ENCODE results near the gene CDR2.

The CDR2 gene

DNA sequence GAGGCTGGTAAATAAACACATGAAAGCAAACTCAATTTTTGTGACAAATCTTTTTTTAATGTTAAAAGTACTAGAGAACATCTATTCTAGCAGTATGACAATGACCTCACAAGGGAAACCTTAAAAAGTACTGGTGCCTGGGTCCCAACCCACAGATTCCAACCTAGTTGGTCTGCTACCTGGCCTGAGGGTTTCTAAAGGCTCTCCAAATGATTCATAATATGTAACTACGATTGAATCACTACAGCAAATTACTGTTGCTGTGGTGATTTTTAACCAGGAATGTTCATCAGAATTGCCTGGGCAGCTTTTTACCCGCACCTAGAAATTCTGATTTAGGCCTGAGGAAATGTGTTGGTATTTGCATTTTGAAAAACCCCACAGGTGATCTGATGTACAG is 26.1 kb downstream of the CDR2 start:
- DNase-seq = no peak

DNA sequence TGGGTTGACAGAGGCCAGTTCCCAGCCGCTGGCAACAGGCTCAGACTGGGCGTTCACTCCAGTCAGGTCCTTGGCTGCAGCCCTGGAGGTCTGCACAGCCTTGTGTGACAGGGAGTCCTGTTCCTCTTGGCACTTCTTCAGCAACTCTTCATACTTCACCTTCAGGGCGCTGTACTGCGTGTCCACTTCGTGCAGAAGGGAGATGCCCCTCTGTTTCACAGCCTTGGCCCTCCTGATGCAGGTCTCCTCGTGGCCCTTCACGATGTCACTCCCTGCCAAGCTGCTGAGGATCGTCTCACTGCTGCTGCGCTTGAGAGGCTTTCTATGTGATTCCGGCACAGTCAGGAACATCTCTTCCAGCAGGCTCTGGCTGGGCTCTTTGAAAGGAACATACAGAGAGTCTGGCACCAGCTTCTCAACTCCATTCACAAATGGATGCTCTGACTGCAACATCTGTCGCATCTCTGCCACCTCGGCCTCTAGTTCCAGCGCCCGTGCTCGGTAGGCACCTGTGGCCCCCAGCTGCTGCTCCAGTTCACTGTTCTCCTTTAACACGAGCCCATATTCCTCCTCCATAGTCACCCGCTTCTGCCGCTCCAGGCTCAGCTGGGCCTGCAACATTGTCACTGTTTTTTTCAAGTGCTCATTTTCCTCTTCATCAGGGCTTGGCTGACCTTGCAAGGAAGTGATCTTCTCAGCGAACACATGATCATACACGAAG is 27.2 kb downstream of the CDR2 start:
- DNase-seq = no peak

DNA sequence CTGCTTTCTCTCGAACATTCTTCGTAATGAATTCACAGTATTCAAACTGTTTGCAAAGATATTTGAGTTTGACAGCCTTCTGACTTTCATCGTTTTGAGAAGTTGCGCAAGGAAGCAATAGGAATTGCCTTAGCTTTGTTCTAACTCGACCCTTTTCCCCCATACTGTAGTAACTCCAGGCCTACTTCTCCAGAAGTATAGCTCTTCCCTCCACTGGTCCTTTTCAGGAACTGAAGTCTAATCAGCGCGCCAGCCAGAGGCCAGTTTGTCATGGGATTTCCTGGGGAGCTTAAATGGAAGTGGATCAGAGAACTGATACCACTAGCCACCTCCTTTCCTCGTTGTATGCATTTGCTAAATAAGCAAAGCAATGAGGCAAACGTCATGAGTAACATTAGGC is 27.9 kb downstream of the CDR2 start:
- DNase-seq = no peak

- DNase-seq = no peak
Measured at GRCh38 chr16:22342082-22342481, 32.3 kb downstream of the CDR2 start.

DNA sequence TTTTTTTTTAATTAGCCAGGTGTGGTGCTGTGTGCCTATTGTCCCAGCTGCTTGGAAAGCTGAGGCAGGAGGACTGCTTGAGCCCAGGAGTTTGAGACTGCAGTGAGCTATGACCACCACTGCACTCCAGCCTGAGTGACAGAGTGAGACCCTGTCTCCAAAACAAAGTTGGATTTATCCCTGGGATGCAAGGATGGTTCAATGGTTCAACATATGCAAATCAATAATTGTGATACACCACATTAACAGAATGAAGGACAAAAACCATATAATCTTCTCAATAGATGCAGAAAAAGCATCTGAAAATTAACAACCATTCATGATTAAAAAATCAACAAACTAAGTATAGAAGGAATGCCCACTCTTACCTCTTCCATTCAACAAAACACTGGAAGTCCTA is 33.5 kb downstream of the CDR2 start:
- DNase-seq = no peak

GRCh38 chr16:22337849-22338635 is 36.4 kb downstream of the CDR2 start:
- DNase-seq = no peak

DNA sequence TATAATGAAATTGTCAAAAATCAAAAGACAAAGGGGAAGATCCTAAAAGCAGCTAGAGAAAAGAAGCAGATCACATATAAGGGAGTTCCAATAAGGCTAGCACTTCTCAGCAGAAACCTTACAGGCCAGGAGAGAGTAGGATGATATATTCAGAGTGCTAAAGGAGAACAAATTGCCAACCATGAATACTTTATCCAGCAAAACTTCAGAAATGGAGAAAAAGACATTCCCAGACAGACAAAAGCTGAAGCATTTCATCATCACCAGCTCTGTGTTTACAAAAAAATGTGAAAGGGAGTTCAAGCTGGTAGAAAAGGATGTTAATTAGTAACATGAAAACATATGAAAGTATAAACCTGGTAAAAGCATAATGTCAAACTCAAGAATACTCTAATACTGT is 37.4 kb downstream of the CDR2 start:
- DNase-seq = no peak

DNA sequence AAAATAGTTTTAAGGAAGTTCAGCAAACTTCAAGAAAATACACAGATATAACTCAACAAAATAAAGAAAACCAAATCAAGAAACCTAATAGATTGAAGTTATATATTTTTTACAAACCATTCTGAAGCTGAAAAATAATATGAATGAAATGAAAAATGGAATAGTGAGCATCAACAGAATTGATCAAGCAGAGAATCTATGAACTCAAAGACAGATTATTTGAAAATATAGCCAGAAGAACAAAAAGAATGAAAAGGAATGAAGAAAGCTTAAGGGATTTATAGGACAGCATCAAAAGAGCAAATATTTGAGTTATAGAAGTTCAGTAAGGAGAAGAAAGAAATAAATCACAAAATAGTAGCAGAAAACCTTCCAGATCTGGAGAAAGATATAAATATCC is 37.8 kb downstream of the CDR2 start:
- DNase-seq = no peak

DNA sequence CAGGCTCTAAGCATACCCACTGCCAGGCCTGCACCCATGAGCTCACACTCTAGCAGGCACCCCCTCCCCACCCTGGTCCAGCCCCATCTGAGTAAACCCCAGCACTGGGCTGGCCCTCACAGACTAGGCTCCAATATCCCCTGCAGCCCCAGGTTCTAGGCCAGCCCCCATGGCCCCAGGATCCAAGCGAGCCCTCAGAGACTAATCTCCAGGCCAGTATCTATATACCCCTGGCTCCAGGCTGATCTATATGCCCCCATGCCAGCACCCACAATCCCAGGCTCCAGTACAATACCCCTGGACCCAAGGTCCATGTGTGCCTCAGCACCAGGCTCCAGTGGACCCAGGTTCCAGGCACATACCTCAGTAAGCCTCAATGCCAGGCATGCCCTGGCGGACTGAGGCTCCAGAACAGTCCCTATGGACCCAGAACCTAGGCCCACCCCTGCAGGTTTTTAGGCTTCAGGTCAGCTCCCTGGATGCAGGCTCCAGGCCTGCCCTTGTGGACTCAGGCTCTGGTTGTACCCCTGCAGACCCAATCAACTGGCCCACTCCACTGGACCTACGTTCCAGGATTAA is 38.7 kb downstream of the CDR2 start:
- DNase-seq = no peak

DNA sequence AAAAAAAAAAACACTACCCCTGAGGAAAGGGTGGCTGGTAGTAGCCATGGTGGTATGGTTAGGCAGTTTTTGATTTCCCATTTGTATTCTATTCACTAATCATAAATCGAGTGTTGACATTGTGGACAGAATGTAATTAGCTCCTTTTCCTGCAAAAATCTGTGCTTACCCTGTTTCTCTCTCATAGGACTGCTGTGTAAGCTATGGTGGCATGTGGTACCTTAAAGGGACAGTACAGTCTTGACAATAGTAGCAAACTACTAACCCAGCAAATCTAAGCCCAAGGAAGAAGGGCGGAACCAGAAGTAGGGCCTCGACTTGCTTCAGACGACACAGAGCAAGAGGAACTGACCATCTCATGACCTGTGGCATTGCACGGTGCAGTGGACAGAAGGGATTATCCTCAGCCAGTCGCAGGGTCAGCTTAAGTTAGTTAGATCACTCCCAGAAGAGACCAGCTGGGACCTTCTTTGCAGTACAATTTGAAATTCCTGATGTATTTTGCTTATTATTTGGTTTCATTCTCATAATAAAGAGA is 40.9 kb downstream of the CDR2 start:
- DNase-seq = no peak

DNA sequence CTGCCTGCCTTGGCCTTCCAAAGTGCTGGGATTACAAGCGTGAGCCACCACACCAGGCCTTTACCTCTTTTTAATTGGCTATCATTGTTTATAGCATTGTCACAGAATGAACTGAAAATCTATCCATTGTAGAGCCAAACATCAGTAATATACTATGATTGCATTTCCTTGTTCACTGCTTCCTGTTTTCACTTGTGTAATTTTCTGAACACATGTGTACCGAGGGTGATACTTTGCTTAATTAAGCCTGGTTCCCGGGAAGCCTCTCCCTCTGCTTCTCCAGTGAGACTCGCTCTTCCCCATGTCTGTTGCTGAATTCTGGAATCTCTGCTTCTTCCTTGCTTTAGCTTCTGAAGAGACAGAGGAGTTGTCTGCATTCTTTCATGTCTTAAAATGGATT is 44.1 kb downstream of the CDR2 start:
- DNase-seq = no peak

DNA sequence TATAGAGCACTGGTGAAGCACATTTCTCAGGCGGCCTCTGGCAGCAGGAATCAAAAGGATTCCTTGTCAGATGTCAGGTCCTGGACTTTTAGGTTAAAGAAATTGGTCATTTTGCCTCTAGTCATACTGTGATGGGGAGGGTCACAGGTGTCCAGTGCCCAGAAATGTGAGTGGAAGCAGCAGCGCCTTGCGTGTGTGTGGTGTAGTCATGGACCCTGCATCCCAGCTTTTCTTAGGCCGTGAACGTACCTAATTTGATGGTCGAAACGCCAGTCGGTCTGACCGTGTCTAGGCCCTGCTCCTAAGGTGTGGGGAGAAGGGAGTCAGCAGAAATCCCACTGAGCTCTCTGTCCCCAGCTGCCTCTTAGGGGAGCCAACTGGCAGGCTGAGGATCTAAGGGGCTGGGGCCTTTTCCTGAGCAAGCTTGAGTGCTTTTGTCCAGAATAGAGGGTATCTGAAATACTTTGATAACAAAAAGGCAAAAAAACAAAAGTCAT is 45.2 kb downstream of the CDR2 start:
- DNase-seq = no peak

- no peak for DNase-seq
Measured at GRCh38 chr16:22328081-22328725, 46.2 kb downstream of the CDR2 start.

- DNase-seq = no peak
Measured at GRCh38 chr16:22327446-22327775, 47.0 kb downstream of the CDR2 start.

DNA sequence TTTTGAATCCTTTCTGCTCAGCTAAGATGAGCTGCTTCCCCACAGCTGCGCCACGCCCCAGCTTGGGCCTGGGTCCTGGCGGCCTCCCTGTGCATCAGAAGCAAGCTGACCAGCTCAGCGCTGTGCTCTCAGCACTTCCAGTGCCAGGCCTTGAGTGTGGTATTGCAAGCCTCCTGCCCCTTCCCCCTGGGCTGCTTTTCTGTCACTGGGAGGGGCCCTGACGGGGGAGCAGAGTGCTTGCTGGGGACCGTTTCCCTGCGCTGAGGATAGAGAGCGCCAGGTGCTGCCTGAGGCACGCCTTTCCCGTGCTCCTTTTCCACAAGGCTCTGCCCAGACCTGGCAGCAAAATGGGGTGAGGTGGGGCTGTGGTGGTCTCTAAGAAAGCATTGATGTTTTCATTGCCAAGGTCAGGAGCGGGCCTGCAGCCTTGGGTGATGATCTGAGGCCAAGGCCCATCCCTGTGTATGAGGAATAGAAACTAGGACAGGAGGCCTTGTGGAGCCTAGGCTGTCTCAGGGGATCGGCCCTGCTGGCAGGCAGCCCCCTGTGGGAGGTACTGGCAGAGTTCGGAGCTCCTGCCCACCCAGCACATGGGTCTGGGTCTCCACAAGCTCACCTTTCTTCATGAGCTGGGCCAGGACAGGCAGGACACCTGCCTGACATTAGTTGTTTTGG is 47.5 kb downstream of the CDR2 start:
- no peak for DNase-seq

- DNase-seq = no peak
Measured at GRCh38 chr16:22326369-22326652, 48.1 kb downstream of the CDR2 start.

- no peak for DNase-seq
Measured at GRCh38 chr16:22325598-22326368, 48.6 kb downstream of the CDR2 start.

- DNase-seq = no peak
Measured at GRCh38 chr16:22324787-22325597, 49.4 kb downstream of the CDR2 start.

DNA sequence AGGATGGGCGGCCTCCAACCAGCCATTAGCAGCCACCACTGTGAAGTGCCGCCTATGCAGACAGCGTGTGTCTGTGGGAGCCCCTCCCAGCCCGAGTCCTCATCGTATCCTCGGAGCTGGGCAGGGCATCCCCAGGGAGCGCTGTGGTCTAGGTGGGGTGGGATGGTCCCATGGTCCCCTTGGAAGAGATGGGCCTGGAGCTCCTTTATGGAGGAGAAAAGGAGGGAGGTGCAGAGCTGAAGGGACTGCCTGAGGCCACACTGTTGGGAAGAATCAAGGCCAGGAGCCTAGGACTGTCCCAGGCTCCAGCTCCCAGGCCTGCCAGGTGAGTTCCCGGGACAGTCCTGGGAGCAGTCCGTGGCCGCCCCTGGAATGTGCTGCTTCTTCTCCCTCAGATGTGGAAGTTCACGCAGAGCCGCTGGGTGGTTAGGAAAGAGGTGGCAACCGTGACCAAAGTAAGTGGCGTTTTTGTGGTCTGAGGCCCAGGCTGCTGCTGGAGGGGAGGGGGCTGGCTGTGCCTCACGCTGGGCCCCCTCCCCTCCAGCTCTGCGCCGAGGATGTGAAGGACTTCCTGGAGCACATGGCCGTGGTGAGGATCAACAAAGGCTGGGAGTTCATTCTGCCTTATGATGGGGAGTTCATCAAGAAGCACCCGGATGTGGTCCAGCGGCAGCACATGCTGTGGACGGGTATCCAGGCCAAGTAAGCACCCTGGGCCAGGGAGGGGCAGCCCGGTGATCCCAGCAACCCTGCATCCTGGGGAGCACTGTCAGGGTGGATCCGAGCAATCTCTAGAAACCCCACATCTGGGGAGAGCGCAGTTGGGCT is 50.2 kb downstream of the CDR2 start:
- no peak for DNase-seq

GRCh38 chr16:22323173-22323958 is 51.1 kb downstream of the CDR2 start:
- no peak for DNase-seq

Data from NK-92 treated with Interleukin-12 subunit alpha and Interleukin-12 subunit beta, amount 100 ng/mL, for 24 hours (cell line).